Loucy (cell line): ENCODE measurements around the gene NDUFA3.

Source experiments
- EZH2phosphoT487 ChIP-seq: fragments of 200-600 bp; IDR thresholded peaks from 2 replicates; pipeline ENCODE4 v1.6.1; 2018; ENCODE audit warnings: antibody characterized with exemption, mild to moderate bottlenecking, moderate library complexity, borderline replicate concordance
- TF ChIP-seq, protein P1 (sequence below): fragments of 200-600 bp; sonication (generic); conservative IDR thresholded peaks from 2 replicates; pipeline ENCODE4 v1.5.1; 2014; ENCODE audit warnings: mild to moderate bottlenecking, antibody characterized with exemption, low read length

- TF ChIP-seq, protein P1, sequence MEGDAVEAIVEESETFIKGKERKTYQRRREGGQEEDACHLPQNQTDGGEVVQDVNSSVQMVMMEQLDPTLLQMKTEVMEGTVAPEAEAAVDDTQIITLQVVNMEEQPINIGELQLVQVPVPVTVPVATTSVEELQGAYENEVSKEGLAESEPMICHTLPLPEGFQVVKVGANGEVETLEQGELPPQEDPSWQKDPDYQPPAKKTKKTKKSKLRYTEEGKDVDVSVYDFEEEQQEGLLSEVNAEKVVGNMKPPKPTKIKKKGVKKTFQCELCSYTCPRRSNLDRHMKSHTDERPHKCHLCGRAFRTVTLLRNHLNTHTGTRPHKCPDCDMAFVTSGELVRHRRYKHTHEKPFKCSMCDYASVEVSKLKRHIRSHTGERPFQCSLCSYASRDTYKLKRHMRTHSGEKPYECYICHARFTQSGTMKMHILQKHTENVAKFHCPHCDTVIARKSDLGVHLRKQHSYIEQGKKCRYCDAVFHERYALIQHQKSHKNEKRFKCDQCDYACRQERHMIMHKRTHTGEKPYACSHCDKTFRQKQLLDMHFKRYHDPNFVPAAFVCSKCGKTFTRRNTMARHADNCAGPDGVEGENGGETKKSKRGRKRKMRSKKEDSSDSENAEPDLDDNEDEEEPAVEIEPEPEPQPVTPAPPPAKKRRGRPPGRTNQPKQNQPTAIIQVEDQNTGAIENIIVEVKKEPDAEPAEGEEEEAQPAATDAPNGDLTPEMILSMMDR, result no peak
- no peak for TF ChIP-seq EZH2phosphoT487
Observed at GRCh38 chr19:54145541-54146158, 43.0 kb downstream of the NDUFA3 start.
